ENCODE data around the gene OGDH. TPM values are rescaled to one million over a fixed set of nuclear protein-coding genes. Genes with fewer than 3 reads are reported as not detected.
A peak's percentile ranks its signal among the peaks of the same experiment; 100 is the strongest.

Gene OGDH
- total RNA-seq, 1 donor from 2014 or later, result 67.1 TPM

GRCh38 chr7:44733708-44734481 is 127.5 kb downstream of the OGDH start:
- TF ChIP-seq CTCF (IDR thresholded peaks at IDR 0.05; ENCODE audit: unreplicated experiment), result no peak
- Mint-ChIP-seq H3K9me3 (ENCODE audit: unreplicated experiment) (no peaks in the 10 kb centered on the region), H3K27ac (ENCODE audit: unreplicated experiment) (no peak overlapping the region), H3K4me3 (ENCODE audit: unreplicated experiment) (no peak overlapping the region), H3K36me3 (ENCODE audit: low read depth, unreplicated experiment) (no peaks in the 10 kb centered on the region), H3K27me3 (ENCODE audit: unreplicated experiment) (no peaks in the 10 kb centered on the region), H3K4me1 (ENCODE audit: unreplicated experiment) (no peaks in the 10 kb centered on the region)
- DNase-seq (ENCODE audit: low spot score), result no peak

- DNase-seq (ENCODE audit: low spot score), result no peak
- H3K4me1 Mint-ChIP-seq (ENCODE audit: unreplicated experiment), result no peaks in the 10 kb centered on the region
- H3K36me3 Mint-ChIP-seq (ENCODE audit: low read depth, unreplicated experiment), result no peaks in the 10 kb centered on the region
- H3K27me3 Mint-ChIP-seq (ENCODE audit: unreplicated experiment), result no peaks in the 10 kb centered on the region
- H3K4me3 Mint-ChIP-seq (ENCODE audit: unreplicated experiment), result no peak overlapping the region
- H3K27ac Mint-ChIP-seq (ENCODE audit: unreplicated experiment), result no peak overlapping the region
- no peak for TF ChIP-seq CTCF (IDR thresholded peaks at IDR 0.05; ENCODE audit: unreplicated experiment)
- no peaks in the 10 kb centered on the region for H3K9me3 Mint-ChIP-seq (ENCODE audit: unreplicated experiment)
Observed at GRCh38 chr7:44735403-44736165, 129.2 kb downstream of the OGDH start.

GRCh38 chr7:44736896-44737295 is 130.5 kb downstream of the OGDH start:
- H3K27me3 Mint-ChIP-seq (ENCODE audit: unreplicated experiment), result peaks cover 1% of the 10 kb centered on the region
- H3K4me1 Mint-ChIP-seq (ENCODE audit: unreplicated experiment), result peaks cover 8% of the 10 kb centered on the region
- no peaks in the 10 kb centered on the region for H3K9me3 Mint-ChIP-seq (ENCODE audit: unreplicated experiment)
- peak overlapping the region; percentile 53 for H3K4me3 Mint-ChIP-seq (ENCODE audit: unreplicated experiment)
- H3K27ac Mint-ChIP-seq (ENCODE audit: unreplicated experiment), result no peak overlapping the region
- DNase-seq (ENCODE audit: low spot score), result no peak
- no peaks in the 10 kb centered on the region for H3K36me3 Mint-ChIP-seq (ENCODE audit: low read depth, unreplicated experiment)
- no peak for TF ChIP-seq CTCF (IDR thresholded peaks at IDR 0.05; ENCODE audit: unreplicated experiment)

- Mint-ChIP-seq H3K4me3 (ENCODE audit: unreplicated experiment) (no peak overlapping the region), H3K27me3 (ENCODE audit: unreplicated experiment) (peaks cover 1% of the 10 kb centered on the region), H3K36me3 (ENCODE audit: low read depth, unreplicated experiment) (no peaks in the 10 kb centered on the region), H3K9me3 (ENCODE audit: unreplicated experiment) (no peaks in the 10 kb centered on the region), H3K27ac (ENCODE audit: unreplicated experiment) (no peak overlapping the region), H3K4me1 (ENCODE audit: unreplicated experiment) (peaks cover 8% of the 10 kb centered on the region)
- TF ChIP-seq CTCF (IDR thresholded peaks at IDR 0.05; ENCODE audit: unreplicated experiment), result no peak
- no peak for DNase-seq (ENCODE audit: low spot score)
Observed at GRCh38 chr7:44738051-44738723, 131.8 kb downstream of the OGDH start.
